Suppressor macrophage (primary cell): Measurements from ENCODE around the gene ULK2.
"Not testable (repeated sequence)": the region's sequence is repeated elsewhere in the genome, so short reads cannot be mapped to it uniquely, and the experiment has no call there.

Source experiments
- DNase-seq, 4 experiments: peaks; one replicate each; pipeline ENCODE4 v3.0.0-alpha.2; 2020 to 2022

Gene ULK2

GRCh38 chr17:19766421-19767270 lies 101.1 kb downstream of the ULK2 start:
- peak; percentile 77 to 92 (median 90) for DNase-seq

DNA sequence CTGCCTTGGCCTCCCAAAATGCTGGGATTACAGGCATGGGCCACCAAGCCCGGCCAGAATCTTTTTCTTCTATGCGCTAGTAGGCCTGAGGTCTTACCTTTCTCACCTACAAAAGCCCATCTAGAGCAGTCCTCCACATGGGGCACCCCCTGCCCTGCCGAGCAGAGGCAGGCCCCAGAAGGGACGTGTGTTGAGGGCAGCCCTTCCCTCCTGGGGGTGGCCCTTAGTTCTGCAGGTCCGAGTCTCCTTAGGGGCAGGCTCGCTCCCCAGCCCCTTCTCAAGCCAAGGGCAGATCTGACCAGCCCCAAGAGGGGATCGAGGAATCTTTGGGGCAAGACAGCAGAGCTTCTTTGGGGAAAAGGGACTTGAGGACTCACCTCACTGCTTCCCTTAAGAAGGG lies 101.7 kb downstream of the ULK2 start:
- DNase-seq, result no peak

- not testable (repeated sequence) for DNase-seq
Measured at GRCh38 chr17:19763991-19764390, 103.7 kb downstream of the ULK2 start.

DNA sequence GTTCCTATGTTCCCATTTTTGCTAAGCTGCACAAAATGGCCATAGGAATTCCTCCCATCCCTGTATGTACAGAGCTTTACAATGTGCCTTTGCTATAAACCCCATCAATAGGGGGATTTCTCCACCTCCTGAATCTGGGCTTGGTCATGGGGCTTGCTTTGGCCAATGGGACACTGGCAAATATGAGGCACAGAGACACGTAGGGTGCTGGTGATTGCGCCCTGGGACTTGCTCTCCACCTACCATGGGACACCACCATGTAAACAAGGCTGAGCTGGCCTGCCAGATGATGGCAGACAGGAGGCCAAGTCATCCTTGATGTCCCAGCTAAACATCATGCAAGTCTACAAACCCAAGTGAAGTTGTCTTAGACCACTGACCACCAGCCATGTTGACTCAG lies 104.3 kb downstream of the ULK2 start:
- DNase-seq, result no peak

DNA sequence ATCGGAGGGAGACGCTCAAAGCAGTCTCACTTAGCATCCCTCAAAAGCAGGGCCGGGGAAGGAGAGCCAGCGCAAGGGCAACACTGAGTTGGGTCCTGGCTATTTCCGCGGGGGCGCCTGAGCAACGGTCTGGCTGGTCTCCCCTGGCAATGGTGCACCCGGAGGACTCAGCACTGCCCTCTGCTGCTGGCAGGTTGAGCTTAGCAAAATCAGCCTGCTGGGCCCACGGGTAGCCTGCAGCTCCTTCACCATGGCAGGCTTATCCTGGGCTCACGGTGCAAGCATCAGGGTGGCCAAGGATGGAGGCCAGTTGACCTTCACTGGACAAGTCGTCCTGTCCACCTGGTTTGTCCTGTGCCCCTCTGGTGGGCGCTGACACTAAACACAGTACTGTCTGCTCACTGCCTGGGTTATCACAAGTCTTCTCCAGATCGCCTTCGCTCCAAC lies 105.2 kb downstream of the ULK2 start:
- DNase-seq, result peak; percentile 57 to 86 (median 72)

- peak; percentile 76 to 89 (median 82) for DNase-seq
Measured at GRCh38 chr17:19760746-19761145, 107.0 kb downstream of the ULK2 start.

DNA sequence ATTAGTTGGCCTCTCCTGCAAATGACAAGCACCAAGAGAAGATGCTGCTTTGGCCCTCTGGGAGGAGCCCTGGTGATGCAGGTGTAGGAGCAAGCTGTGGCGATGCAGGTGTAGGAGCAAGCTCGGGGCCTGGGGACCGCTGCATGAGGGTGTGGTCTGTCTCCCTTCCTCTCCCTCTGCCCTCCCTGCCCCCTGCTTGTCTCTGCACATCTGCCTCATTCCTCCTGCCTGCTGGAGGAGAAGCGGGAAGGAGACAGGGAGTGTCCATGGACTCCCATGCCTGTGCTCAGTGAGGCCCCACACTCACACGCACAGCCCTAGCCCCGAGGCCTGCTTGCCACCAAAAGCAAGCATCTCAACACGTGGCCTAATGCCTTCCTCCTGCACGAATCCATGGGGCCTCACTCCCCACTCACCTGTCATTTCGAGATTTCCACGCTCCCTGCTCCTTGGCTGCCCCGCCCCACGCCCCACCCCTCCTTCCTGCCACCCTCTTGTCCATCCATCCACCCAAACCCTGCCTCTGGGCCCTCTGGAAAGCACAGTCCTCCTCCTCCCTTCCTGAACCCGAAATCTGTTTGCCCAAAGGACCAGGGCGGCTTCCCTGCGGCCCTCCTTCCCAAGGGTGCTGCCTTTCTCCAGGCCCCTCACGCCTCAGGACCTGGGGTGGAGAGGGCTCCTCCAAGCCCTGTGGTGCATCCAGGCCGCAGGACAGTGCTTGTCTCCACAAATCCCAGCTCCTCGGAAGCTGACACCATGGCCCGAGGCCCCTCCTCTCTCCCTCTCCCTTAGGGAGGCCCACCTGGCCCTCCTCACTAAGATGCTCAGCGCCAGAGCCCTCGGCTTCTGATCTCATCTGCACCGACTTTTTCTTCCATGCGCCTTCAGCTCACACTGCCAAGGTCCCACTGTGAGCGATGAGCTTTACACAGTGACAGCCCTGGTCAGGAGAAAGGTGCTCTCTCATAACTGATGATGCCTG lies 107.9 kb downstream of the ULK2 start:
- no peak for DNase-seq

- no peak for DNase-seq
Measured at GRCh38 chr17:19757536-19758180, 110.1 kb downstream of the ULK2 start.

- no peak for DNase-seq
Measured at GRCh38 chr17:19756546-19756945, 111.2 kb downstream of the ULK2 start.

- no peak for DNase-seq
Measured at GRCh38 chr17:19755821-19756510, 111.8 kb downstream of the ULK2 start.

GRCh38 chr17:19755392-19755791 lies 112.3 kb downstream of the ULK2 start:
- DNase-seq, result no peak

- peak in 3 of 4 experiments; percentile 27 to 47 (median 37) for DNase-seq
Measured at GRCh38 chr17:19753661-19754463, 113.9 kb downstream of the ULK2 start.

DNA sequence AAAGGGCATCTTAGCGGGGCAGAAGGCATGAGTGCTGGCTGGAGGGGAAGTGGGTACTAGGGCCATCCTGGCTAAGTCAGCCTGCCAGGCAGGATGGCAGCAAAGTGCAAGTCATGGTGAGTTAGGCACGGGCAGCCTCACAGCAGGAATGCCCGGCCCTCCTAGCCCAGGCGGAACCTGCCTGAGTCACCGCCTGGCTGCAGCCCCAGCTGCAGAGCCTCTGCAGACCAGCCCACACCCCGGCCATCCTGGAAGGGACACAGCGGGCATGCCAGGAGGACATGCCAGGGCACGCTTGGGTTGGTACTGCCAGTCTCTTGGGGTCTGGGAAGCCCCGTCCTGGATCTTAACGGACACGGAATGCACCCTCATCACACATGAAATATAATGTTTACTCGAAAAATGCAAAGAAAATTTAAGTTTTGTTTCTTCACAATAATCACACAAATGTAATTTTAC lies 114.7 kb downstream of the ULK2 start:
- DNase-seq, result peak; percentile 91 to 96 (median 94)

DNA sequence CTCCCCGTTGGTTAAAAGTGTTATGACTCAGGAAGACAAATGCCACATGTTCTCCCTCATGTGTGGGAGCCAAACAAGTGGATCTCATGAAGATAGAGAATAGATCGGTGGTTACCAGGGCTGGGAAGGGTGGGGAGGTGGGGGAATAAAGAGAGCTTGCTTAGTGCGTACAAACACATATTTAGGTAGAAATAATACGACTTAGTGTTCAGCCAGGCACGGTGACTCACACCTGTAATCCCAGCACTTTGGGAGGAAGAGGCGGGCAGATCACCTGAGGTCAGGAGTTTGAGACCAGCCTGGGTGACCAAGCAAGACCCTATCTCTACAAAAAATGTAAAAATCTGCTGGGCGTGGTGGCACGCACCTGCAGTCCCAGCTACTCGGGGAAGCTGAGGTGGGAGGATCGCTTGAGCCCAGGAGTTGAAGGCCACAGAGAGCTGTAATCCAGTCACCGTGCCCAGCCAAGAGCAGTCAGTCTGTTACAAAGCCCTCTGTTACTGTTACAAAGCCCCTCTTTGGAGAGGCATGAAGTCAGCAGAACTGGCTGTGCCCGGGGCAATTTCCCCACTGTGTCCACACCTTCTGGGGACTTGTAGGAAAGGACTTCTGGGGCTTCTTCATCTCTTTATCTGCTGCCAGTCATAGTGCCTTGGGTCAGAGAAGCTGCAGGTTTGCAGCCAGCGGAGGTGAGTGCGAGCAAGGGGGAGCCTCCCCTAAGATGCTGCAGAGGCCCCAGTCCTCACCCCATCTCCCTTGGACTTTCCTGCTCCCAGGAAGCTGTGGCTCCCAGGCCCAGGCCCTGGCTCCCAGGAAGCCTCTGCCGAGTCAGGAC lies 115.3 kb downstream of the ULK2 start:
- DNase-seq, result no peak

DNA sequence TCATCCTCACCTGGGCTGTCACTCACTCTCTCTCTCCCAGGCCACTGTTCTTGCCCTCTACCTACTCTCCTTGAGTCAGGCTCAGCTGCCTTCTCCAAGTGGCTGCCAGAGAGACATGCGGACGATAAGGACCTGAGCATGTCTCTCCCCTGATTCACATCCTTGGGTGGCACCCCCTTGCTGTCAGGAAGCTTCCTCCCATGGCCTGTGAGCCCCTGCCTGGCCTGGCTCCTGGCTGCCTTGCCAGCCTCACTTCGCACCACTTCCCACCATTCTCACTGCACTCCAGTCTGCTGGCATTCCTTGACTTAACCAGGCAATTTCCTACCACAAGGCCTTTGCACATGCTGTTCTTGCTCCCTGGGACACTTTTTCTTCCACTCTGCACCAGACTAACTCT lies 116.9 kb downstream of the ULK2 start:
- DNase-seq, result no peak

- no peak for DNase-seq
Measured at GRCh38 chr17:19750020-19750572, 117.6 kb downstream of the ULK2 start.

DNA sequence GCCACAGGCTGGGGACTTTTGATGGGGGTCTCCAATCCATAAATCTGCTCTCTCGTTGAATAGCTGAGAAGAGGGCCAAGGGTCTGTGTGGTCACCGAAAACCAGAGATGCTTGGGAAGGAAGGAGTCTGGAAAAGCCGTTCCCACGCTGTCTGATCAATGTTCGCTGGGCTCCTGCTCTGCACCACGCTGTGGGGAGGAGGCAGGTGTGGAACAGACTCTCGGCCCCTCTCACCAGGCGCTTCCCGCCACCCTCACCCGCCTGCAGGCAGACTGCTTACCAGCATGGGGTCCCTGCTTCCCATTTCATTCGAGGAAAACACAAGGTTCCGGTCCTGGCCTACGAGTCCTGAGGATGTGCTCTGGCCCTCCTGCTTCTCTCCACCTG lies 118.9 kb downstream of the ULK2 start:
- no peak for DNase-seq

DNA sequence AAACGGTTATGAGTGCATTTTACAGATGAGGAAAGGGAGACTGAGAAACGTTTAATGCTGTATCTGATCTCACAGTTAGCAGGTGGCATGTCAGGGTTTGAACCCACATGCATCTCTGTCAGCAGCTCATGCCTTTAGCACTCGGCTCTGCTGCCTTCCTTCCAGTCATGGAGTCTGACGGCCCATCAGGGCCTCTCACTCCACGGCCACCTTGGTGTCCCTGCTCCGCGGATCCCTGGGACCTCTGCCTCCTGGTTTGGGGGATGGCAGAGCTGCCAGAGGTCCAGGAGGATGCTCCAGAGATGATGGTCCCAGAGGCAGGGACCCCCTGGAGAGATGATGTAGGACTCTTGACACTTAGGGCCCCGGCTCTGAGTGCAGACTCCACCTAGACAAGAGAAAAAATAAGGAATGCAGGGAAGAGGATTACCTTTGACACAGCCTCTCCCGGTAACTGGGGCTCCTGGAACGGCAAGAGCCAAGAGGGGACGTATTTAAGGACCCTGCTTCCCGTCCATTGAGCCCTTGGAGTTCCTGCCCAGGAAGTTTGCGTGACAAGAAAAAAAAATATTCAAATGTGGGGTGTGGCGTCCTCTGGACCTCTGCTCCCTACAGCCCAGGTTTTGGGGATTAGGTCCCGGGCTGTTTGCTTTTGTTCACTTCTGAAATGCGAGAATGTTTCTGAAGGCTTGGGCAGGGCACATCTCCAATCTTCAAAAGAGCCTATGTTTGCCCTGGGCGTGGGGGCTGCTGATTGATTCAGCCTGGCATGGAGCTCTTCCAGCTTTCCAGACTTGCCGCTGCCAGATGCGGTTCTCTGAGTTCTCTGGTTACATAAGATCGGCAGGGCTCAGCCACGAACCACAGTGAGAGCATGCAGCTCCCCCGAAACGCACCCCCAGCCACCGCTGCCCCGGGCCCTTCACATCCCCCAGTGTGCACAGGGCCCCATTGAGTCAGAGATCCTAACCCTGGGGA lies 119.6 kb downstream of the ULK2 start, which contains the start of gene ALDH3A1:
Gene ALDH3A1, minus strand, starts transcription at position 470 of the 978 bp plus-strand sequence. CDS start 3,169 bp downstream, outside the sequence.
- no peak for DNase-seq
